ENCODE measurements around the gene CLIP1. TPM values are rescaled to one million over a fixed set of nuclear protein-coding genes. Genes with fewer than 3 reads are reported as not detected.

CLIP1 gene
- total RNA-seq, 4 donors from 2014 or later = 86.7 to 103 (median 103) TPM

DNA sequence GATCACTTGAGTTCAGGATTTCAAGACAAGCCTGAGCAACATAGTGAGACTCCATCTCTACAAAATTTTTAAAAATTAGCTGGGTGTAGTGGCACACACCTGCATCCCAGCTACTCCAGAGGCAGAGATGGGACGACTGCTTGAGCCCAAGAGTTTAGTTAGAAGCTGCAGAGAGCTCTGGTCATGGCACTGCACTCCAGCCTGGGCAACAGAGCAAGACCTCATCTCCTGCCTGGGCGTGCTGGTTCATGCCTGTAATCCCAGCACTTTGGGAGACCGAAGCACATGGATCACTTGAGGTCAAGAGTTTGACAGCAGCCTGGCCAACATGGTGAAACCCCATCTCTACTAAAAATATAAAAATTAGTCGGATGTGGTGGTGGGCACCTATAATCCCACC lies 20.2 kb downstream of the CLIP1 start:
- no peak for TF ChIP-seq CTCF (IDR thresholded peaks at IDR 0.05; ENCODE audit: low read depth)

DNA sequence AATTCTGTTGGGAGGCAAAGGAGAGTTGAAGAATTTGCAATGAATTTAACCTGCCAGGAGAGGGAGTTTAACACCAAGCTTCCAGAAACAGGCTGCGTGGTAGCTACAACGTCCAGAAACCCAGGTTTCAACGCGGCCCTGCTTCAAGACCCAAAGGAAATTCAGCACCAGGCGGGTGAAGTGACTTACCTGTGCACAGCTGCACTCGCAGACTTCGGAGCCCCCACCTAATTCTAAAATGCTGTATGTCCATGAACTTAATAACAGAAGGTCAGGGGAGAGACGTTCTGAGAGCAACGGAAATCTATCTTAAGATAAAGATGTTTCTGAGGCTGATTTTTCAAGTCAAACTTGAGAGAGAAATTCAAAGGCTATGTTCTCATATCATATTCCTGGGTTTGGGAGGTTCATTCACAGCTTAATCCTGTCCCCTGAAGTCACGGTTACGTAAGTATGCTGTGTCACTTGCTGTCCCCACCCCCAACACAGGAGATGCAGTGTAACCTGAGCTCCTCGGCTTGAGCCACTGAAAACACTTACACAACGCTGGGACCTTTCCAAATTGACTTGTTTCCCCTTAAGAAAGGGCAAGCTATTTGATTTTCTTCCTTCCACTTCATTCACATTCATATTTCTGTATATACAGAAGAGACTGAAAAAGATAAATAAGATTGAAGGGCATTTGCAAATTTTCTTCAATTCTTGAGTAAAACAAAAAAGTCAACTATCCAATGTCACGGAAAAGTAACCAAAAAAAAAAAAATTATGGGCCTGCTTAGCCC lies 22.7 kb downstream of the CLIP1 start:
- TF ChIP-seq CTCF (IDR thresholded peaks at IDR 0.05; ENCODE audit: low read depth) = no peak

- no peak for TF ChIP-seq CTCF (IDR thresholded peaks at IDR 0.05; ENCODE audit: low read depth)
Measured at GRCh38 chr12:122399254-122399591, 23.2 kb downstream of the CLIP1 start.

GRCh38 chr12:122395319-122395718 lies 27.1 kb downstream of the CLIP1 start:
- no peak for TF ChIP-seq CTCF (IDR thresholded peaks at IDR 0.05; ENCODE audit: low read depth)

DNA sequence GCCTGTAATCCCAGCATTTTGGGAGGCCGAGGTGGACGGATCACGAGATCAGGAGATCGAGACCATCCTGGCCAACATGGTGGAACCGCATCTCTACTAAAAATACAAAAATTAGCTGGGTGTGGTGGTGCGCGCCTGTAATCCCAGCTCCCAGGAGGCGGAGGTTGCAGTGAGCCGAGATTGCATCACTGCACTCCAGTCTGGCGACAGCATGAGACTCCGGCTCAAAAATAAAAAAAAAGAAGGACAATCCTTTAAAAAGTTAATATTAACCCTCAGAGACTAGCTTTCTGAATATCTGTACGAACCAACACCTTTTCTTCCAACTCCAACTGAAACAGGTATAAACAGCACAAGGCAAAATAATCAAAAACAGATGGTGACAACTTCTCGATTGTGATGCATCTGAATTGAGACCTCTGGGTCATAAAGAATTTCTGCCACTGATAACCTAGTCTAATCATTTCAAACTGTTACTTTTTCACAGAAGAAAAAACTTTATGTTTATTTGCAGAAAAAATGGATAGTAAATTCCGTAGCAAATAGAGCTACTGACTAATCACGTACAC lies 27.8 kb downstream of the CLIP1 start:
- no peak for TF ChIP-seq CTCF (IDR thresholded peaks at IDR 0.05; ENCODE audit: low read depth)

DNA sequence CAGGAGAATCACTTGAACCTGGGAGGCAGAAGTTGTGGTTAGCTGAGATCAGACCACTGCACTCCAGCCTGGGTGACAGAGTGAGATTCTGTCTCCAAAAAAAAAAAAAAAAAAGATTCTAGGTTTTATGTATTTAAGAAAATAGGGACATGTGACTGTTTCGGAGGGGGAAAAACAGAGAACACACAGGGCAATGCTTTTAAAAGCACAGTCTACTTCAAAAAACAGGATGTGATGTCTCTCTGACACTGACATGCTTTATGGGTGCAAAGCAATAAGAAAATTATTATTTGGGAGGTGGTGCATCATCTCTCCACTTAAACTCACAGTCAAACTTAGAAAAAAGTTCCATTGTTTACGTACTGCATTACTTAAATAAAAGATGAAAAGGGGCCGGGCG lies 28.7 kb downstream of the CLIP1 start:
- no peak for TF ChIP-seq CTCF (IDR thresholded peaks at IDR 0.05; ENCODE audit: low read depth)

- TF ChIP-seq CTCF (IDR thresholded peaks at IDR 0.05; ENCODE audit: low read depth) = no peak
Measured at GRCh38 chr12:122392411-122392810, 30.1 kb downstream of the CLIP1 start.

All from subcutaneous adipose tissue (tissue), 4 donors.